ENCODE measurements around the gene KLHDC10. TPM values are rescaled to one million over a fixed set of nuclear protein-coding genes. Genes with fewer than 3 reads are reported as not detected.
"Not testable (repeated sequence)": the region's sequence is repeated elsewhere in the genome, so short reads cannot be mapped to it uniquely, and the experiment has no call there.

KLHDC10 gene
- total and polyA plus RNA-seq, 2 donors (not counting 1 experiment from before 2014, with no cell fraction given): 7.1 to 25.7 TPM

GRCh38 chr7:130145424-130146100, 75.2 kb downstream of the KLHDC10 start:
- ATAC-seq (ENCODE audit: low read depth) (no peak), DNase-seq (peak; percentile 12)
- TF ChIP-seq, protein P1, sequence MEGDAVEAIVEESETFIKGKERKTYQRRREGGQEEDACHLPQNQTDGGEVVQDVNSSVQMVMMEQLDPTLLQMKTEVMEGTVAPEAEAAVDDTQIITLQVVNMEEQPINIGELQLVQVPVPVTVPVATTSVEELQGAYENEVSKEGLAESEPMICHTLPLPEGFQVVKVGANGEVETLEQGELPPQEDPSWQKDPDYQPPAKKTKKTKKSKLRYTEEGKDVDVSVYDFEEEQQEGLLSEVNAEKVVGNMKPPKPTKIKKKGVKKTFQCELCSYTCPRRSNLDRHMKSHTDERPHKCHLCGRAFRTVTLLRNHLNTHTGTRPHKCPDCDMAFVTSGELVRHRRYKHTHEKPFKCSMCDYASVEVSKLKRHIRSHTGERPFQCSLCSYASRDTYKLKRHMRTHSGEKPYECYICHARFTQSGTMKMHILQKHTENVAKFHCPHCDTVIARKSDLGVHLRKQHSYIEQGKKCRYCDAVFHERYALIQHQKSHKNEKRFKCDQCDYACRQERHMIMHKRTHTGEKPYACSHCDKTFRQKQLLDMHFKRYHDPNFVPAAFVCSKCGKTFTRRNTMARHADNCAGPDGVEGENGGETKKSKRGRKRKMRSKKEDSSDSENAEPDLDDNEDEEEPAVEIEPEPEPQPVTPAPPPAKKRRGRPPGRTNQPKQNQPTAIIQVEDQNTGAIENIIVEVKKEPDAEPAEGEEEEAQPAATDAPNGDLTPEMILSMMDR (IDR thresholded peaks at IDR 0.05): no peak
- TF ChIP-seq EZH2 (IDR thresholded peaks at IDR 0.05; ENCODE audit: borderline replicate concordance, insufficient read depth, low read depth, low read length, poor library complexity, severe bottlenecking): no peak
- no peaks in the 10 kb centered on the region for H4K20me1 ChIP-seq (ENCODE audit: control insufficient read depth, insufficient read depth, low read length, poor library complexity, severe bottlenecking)
- no peak overlapping the region for H2AFZ ChIP-seq (ENCODE audit: insufficient read depth, low read depth, low read length, poor library complexity, severe bottlenecking)
- Mint-ChIP-seq H3K9me3 (ENCODE audit: insufficient read depth) (no peaks in the 10 kb centered on the region), H3K4me3 (no peak overlapping the region), H3K4me1 (peaks cover 69% of the 10 kb centered on the region), H3K27ac (peak overlapping the region; percentile 85), H3K27me3 (no peaks in the 10 kb centered on the region)
- no peaks in the 10 kb centered on the region for H3K27me3 ChIP-seq (replicated peaks in 1 of 4; ENCODE audit: control extremely low read depth in 1 of 4, control insufficient read depth in 3 of 4, insufficient read depth in 4 of 4, low read length in 3 of 4)
- CTCF ChIA-PET: no interaction called here
- H3K36me3 ChIP-seq (replicated peaks in 1 of 2; ENCODE audit: control extremely low read depth in 1 of 2, control insufficient read depth in 1 of 2, extremely low read depth in 1 of 2, insufficient read depth in 2 of 2, low read length in 1 of 2): no peaks in the 10 kb centered on the region
- 89% methylated on average over 9 of the region's 14 CpGs for WGBS (ENCODE audit: insufficient coverage)
- no peak overlapping the region for H3K4me2 ChIP-seq (replicated peaks; ENCODE audit: low read depth, low read length, poor library complexity, severe bottlenecking)
- H3K4me1 ChIP-seq (ENCODE audit: control insufficient read depth in 2 of 2, insufficient read depth in 2 of 2, low read length in 2 of 2): peaks cover 34 to 66% of the 10 kb centered on the region in 2 donors
- peak overlapping the region in 1 of 2 donors; percentile 66 for H3K27ac ChIP-seq (ENCODE audit: low read length in 2 of 2)
- H3K4me3 ChIP-seq (ENCODE audit: control extremely low read depth in 1 of 5, extremely low read depth in 1 of 5, insufficient read depth in 1 of 5, low read depth in 2 of 5, low read length in 4 of 5): no peak overlapping the region
- intact Hi-C loops (cut with micrococcal nuclease): no loop called here
- peaks cover 0 to 9% (median 3%) of the 10 kb centered on the region in 3 donors for H3K9me3 ChIP-seq (ENCODE audit: control extremely low read depth in 1 of 3, control insufficient read depth in 2 of 3, insufficient read depth in 1 of 3, low read length in 2 of 3)
- POLR2A ChIA-PET: interaction anchor here (1.5 kb wide), 1 partner anchor 60 kb away, joined by 3 read pairs; the partner anchor contains the start of gene TMEM209
- no peak overlapping the region for H3K9ac ChIP-seq (ENCODE audit: low read length)
- no peaks in the 10 kb centered on the region for H3K79me2 ChIP-seq (ENCODE audit: control insufficient read depth, insufficient read depth, low read length)

DNA sequence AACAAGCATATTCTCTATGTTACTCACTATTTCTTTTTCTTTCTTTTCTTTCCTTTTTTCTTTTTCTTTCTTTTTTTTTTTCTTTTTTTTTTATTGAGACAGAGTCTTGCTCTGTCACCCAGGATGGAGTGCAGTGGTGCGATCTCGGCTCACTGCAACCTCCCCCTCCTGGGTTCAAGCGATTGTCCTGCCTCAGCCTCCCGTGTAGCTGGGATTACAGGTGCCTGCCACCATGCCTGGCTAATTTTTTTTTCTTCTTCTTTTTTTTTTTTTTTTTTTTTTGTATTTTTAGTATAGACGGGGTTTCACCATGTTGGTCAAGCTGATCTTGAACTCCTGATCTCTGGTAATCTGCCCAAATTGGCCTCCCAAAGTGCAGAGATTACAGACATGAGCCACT, 75.8 kb downstream of the KLHDC10 start:
- H3K4me3 Mint-ChIP-seq; H3K4me3 ChIP-seq (ENCODE audit: control extremely low read depth in 1 of 5, extremely low read depth in 1 of 5, insufficient read depth in 1 of 5, low read depth in 2 of 5, low read length in 4 of 5); H3K4me2 ChIP-seq (replicated peaks; ENCODE audit: low read depth, low read length, poor library complexity, severe bottlenecking); H3K9ac ChIP-seq (ENCODE audit: low read length); ATAC-seq (ENCODE audit: low read depth); intact Hi-C loops (cut with micrococcal nuclease); H4K20me1 ChIP-seq (ENCODE audit: control insufficient read depth, insufficient read depth, low read length, poor library complexity, severe bottlenecking); DNase-seq; H3K9me3 Mint-ChIP-seq (ENCODE audit: insufficient read depth); H3K27me3 ChIP-seq (replicated peaks in 1 of 4; ENCODE audit: control extremely low read depth in 1 of 4, control insufficient read depth in 3 of 4, insufficient read depth in 4 of 4, low read length in 3 of 4); H2AFZ ChIP-seq (ENCODE audit: insufficient read depth, low read depth, low read length, poor library complexity, severe bottlenecking); H3K27ac Mint-ChIP-seq; H3K79me2 ChIP-seq (ENCODE audit: control insufficient read depth, insufficient read depth, low read length); CTCF ChIA-PET; H3K27me3 Mint-ChIP-seq; H3K36me3 ChIP-seq (replicated peaks in 1 of 2; ENCODE audit: control extremely low read depth in 1 of 2, control insufficient read depth in 1 of 2, extremely low read depth in 1 of 2, insufficient read depth in 2 of 2, low read length in 1 of 2): not testable (repeated sequence)
- Histone ChIP-seq H3K9me3 (ENCODE audit: control extremely low read depth in 1 of 3, control insufficient read depth in 2 of 3, insufficient read depth in 1 of 3, low read length in 2 of 3) (peaks cover 0 to 15% (median 7%) of the 10 kb centered on the region in 3 donors), H3K4me1 (ENCODE audit: control insufficient read depth in 2 of 2, insufficient read depth in 2 of 2, low read length in 2 of 2) (peaks cover 32 to 67% of the 10 kb centered on the region in 2 donors), H3K27ac (ENCODE audit: low read length in 2 of 2) (peak overlapping the region in 1 of 2 donors; percentile 66)
- POLR2A ChIA-PET: interaction anchor here (1.5 kb wide), 1 partner anchor 59 kb away, joined by 3 read pairs; the partner anchor contains the start of gene TMEM209
- H3K4me1 Mint-ChIP-seq: peaks cover 68% of the 10 kb centered on the region
- WGBS (ENCODE audit: insufficient coverage): 90% methylated on average over 2 of the region's 5 CpGs

All from B cell (primary cell).